Naive thymus-derived CD4-positive, alpha-beta T cell (primary cell): Measurements from ENCODE around the gene TSPAN31. TPM values are rescaled to one million over a fixed set of nuclear protein-coding genes. Genes with fewer than 3 reads are reported as not detected.

Experiments
- ATAC-seq: fragments of 150-1000 bp; cut with Tn5 transposase; 2 replicates; pipeline ENCODE4 v1.10.0; 2021; ENCODE audit warnings: mild to moderate bottlenecking, moderate library complexity
- CTCF ChIA-PET: fragments of 350-600 bp; sonication (Branson Sonifier 250); formaldehyde crosslinking; loops from one replicate; lab custom pipeline; 2021; ENCODE audit warnings: antibody characterized with exemption; lab: Charles Lee
- POLR2A ChIA-PET: fragments of 350-600 bp; sonication (Branson Sonifier 250); formaldehyde crosslinking; loops from one replicate; lab custom pipeline; 2021; ENCODE audit warnings: antibody characterized with exemption, inconsistent platforms; lab: Charles Lee
- DNase-seq, 9 donors: peaks; one replicate each; pipeline versions ENCODE4 v3.0.0 to v3.0.0-alpha.2; 2020 to 2022; ENCODE audit warnings: mixed read lengths in 1 of 9
- H3K27ac ChIP-seq: one replicate; pipeline ENCODE4 v1.7.0; 2013; ENCODE audit warnings: mild to moderate bottlenecking, low read depth, low read length, moderate library complexity
- H3K27me3 ChIP-seq, 2 donors: one replicate each; pipeline ENCODE4 v1.7.0; 2013; ENCODE audit warnings: low read length in 2 of 2, mild to moderate bottlenecking in 2 of 2, moderate library complexity in 2 of 2; ENCODE audit not compliant: control insufficient read depth in 2 of 2, insufficient read depth in 2 of 2
- H3K36me3 ChIP-seq, 3 experiments: 1 replicate in 2 of 3; 2 replicates in 1 of 3; pipeline ENCODE4 v1.7.0; 2013; ENCODE audit warnings: low read length in 3 of 3, mild to moderate bottlenecking in 3 of 3, moderate library complexity in 1 of 3; ENCODE audit not compliant: insufficient read depth in 3 of 3, control insufficient read depth in 2 of 3
- H3K4me1 ChIP-seq, 2 donors: one replicate each; pipeline ENCODE4 v1.7.0; 2013; ENCODE audit warnings: low read length in 2 of 2, mild to moderate bottlenecking in 2 of 2, moderate library complexity in 1 of 2; ENCODE audit not compliant: control insufficient read depth in 2 of 2, insufficient read depth in 2 of 2
- H3K4me3 ChIP-seq: 2 replicates; pipeline ENCODE4 v1.7.0; 2013; ENCODE audit warnings: mild to moderate bottlenecking, low read length
- H3K9me3 ChIP-seq, 3 experiments: 1 replicate in 2 of 3; 2 replicates in 1 of 3; pipeline ENCODE4 v1.7.0; 2013; ENCODE audit warnings: low read length in 3 of 3; ENCODE audit not compliant: control insufficient read depth in 2 of 3
- H3K27ac Mint-ChIP-seq, 9 donors: one replicate each; pipeline ENCODE4 v1.8.0; 2020 to 2022; ENCODE audit warnings: mixed read lengths in 9 of 9, mild to moderate bottlenecking in 8 of 9, moderate library complexity in 5 of 9, inconsistent platforms in 2 of 9
- H3K27me3 Mint-ChIP-seq, 5 donors: one replicate each; pipeline ENCODE4 v1.8.0; 2021 to 2022; ENCODE audit warnings: mixed read lengths in 5 of 5, mild to moderate bottlenecking in 1 of 5
- H3K36me3 Mint-ChIP-seq, 5 donors: one replicate each; pipeline ENCODE4 v1.8.0; 2020 to 2022; ENCODE audit warnings: mixed read lengths in 5 of 5, mild to moderate bottlenecking in 3 of 5, inconsistent platforms in 1 of 5
- H3K4me1 Mint-ChIP-seq, 7 donors: one replicate each; pipeline ENCODE4 v1.8.0; 2020 to 2022; ENCODE audit warnings: mixed read lengths in 7 of 7, mild to moderate bottlenecking in 3 of 7, inconsistent platforms in 1 of 7
- H3K4me3 Mint-ChIP-seq, 10 donors: one replicate each; pipeline ENCODE4 v1.8.0; 2020 to 2022; ENCODE audit warnings: mild to moderate bottlenecking in 10 of 10, mixed read lengths in 10 of 10, moderate library complexity in 6 of 10, inconsistent platforms in 2 of 10
- H3K9me3 Mint-ChIP-seq, 11 donors: one replicate each; pipeline ENCODE4 v1.8.0; 2020 to 2022; ENCODE audit warnings: mixed read lengths in 11 of 11, mild to moderate bottlenecking in 4 of 11, inconsistent platforms in 1 of 11, moderate library complexity in 1 of 11
- intact Hi-C, 2 donors: fragments of 100-400 bp; cut with micrococcal nuclease; formaldehyde crosslinking; loops; one replicate each; pipeline ENCODE4 v1.15.1; 2023
- polyA plus RNA-seq, 2 donors: library from polyadenylated mRNA; unstranded; fragments of 300-500 nt; fragmentation: Illumina TruSeq; gene quantifications; one replicate each; pipeline ENCODE4 v1.2.3, GENCODE V29; 2021
- total RNA-seq, 6 experiments: library from RNA in 5 of 6; stranded (reverse) in 5 of 6; gene quantifications; 1 replicate in 5 of 6; 2 replicates in 1 of 6; pipeline ENCODE4 v1.2.3 and lab custom pipeline; 2021 to 2026

Gene TSPAN31
- total and polyA plus RNA-seq, 7 experiments from 2014 or later = 12.3 to 50.5 (median 23.2) TPM

DNA sequence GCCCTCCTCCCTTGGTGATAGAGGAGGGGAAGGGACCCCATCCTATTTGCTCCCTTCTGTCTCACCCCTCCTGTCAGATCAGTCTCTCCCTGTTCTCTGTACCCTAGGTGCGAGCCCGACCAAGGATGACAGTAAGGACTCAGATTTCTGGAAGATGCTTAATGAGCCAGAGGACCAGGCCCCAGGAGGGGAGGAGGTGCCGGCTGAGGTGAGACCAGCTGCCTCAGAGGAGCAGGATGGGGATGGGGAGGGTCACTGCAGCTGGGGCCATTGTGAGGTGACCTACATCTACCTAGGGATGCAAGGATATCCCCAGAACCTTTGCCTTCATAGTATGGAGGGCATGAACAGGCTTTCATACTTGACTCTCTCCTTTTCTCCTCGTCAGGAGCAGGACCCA, 28.5 kb upstream of the TSPAN31 start:
- CTCF ChIA-PET = interaction anchor here (0.6 kb wide), 1 partner anchor 502 kb away, joined by 3 read pairs; no protein-coding TSS in a partner anchor
- Mint-ChIP-seq H3K27ac (peak overlapping the region in 2 of 9 donors; percentile 8 to 36), H3K9me3 (no peaks in the 10 kb centered on the region), H3K4me3 (no peak overlapping the region), H3K27me3 (no peaks in the 10 kb centered on the region), H3K4me1 (peaks cover 0 to 8% (median 0%) of the 10 kb centered on the region in 7 donors), H3K36me3 (peaks cover 10 to 35% (median 28%) of the 10 kb centered on the region in 5 donors)
- intact Hi-C loops = no loop called here
- H3K4me3 ChIP-seq = no peak overlapping the region
- H3K27me3 ChIP-seq = no peaks in the 10 kb centered on the region
- peaks cover 15 to 80% (median 18%) of the 10 kb centered on the region in 3 experiments for H3K36me3 ChIP-seq
- DNase-seq = no peak
- no peak for ATAC-seq
- H3K9me3 ChIP-seq = no peaks in the 10 kb centered on the region
- POLR2A ChIA-PET = interaction anchor here (1.0 to 1.2 kb wide), 3 partner anchors 9 to 30 kb away, joined by 3 to 4 read pairs (median 3); no protein-coding TSS in a partner anchor
- H3K4me1 ChIP-seq = no peaks in the 10 kb centered on the region
- no peak overlapping the region for H3K27ac ChIP-seq

DNA sequence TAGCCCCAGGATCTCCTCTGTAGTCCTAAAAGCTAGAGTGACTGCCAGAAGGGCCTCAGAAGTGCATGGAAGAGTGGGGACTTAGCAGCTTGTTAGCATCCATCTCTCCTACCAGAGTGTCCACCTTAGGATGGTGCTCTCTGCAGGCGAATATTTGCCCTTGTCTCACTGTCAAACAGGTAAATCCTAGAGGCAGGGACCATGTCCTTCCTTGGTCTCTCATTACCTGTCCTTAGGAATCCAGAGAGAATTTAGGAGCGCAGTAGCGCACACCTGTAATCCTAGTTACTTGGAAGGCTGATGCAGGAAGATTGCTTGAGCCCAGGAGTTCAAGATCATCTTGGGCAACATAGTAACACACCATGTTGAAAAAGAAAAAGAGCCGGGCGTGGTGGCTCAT, 27.7 kb upstream of the TSPAN31 start:
- ATAC-seq = no peak
- no peak overlapping the region for H3K27ac ChIP-seq
- Mint-ChIP-seq H3K4me1 (peaks cover 0 to 15% (median 4%) of the 10 kb centered on the region in 7 donors), H3K27me3 (no peaks in the 10 kb centered on the region), H3K27ac (peak overlapping the region in 1 of 9 donors; percentile 31), H3K9me3 (no peaks in the 10 kb centered on the region), H3K36me3 (peaks cover 10 to 27% (median 20%) of the 10 kb centered on the region in 5 donors), H3K4me3 (no peak overlapping the region)
- no peaks in the 10 kb centered on the region for H3K9me3 ChIP-seq
- POLR2A ChIA-PET = no interaction called here
- H3K4me1 ChIP-seq = no peaks in the 10 kb centered on the region
- no peak for DNase-seq
- intact Hi-C loops = no loop called here
- H3K27me3 ChIP-seq = no peaks in the 10 kb centered on the region
- peaks cover 15 to 81% (median 18%) of the 10 kb centered on the region in 3 experiments for H3K36me3 ChIP-seq
- CTCF ChIA-PET = interaction anchor here (0.6 kb wide), 1 partner anchor 503 kb away, joined by 3 read pairs; no protein-coding TSS in a partner anchor
- H3K4me3 ChIP-seq = no peak overlapping the region

DNA sequence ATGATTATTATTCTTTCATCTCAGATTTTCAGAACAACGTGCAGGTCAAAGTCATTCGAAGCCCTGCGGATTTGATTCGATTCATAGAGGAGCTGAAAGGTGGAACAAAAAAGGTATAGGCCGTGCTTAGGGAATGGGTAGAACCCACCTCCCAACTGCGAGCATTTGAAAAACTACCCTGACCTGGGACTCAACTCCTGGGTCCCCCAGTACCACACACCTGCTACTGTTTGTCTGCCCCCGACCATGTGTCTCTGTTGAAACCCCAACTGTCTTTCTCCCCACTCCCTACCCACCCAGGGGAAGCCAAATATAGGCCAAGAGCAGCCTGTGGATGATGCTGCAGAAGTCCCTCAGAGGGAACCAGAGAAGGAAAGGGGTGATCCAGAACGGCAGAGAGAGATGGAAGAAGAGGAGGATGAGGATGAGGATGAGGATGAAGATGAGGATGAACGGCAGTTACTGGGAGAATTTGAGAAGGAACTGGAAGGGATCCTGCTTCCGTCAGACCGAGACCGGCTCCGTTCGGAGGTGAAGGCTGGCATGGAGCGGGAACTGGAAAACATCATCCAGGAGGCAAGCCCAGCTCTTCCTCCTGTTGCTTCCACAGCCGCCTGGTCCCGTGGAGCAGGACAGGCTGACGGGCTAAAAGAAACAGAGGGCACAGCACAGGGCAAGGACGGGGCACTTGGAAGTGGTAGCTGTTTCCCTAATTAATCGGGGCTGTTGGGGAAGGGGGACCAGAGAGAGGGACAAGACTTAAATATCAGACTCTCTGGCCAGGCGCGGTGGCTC, 26.8 kb upstream of the TSPAN31 start:
- POLR2A ChIA-PET = interaction anchor here (1.0 kb wide), 1 partner anchor 23 kb away, joined by 4 read pairs; no protein-coding TSS in a partner anchor
- Histone ChIP-seq H3K27me3 (no peaks in the 10 kb centered on the region), H3K36me3 (peaks cover 15 to 81% (median 18%) of the 10 kb centered on the region in 3 experiments), H3K9me3 (no peaks in the 10 kb centered on the region), H3K27ac (no peak overlapping the region), H3K4me3 (no peak overlapping the region), H3K4me1 (no peaks in the 10 kb centered on the region)
- CTCF ChIA-PET = interaction anchor here (0.6 kb wide), 1 partner anchor 17 kb away, joined by 4 read pairs; no protein-coding TSS in a partner anchor
- DNase-seq (no peak), ATAC-seq (no peak)
- peak overlapping the region in 5 of 9 donors; percentile 21 to 75 (median 48) for H3K27ac Mint-ChIP-seq
- H3K4me3 Mint-ChIP-seq = no peak overlapping the region
- peaks cover 10 to 26% (median 15%) of the 10 kb centered on the region in 5 donors for H3K36me3 Mint-ChIP-seq
- H3K27me3 Mint-ChIP-seq = no peaks in the 10 kb centered on the region
- H3K9me3 Mint-ChIP-seq = no peaks in the 10 kb centered on the region
- peaks cover 0 to 16% (median 6%) of the 10 kb centered on the region in 7 donors for H3K4me1 Mint-ChIP-seq
- intact Hi-C loops = no loop called here

DNA sequence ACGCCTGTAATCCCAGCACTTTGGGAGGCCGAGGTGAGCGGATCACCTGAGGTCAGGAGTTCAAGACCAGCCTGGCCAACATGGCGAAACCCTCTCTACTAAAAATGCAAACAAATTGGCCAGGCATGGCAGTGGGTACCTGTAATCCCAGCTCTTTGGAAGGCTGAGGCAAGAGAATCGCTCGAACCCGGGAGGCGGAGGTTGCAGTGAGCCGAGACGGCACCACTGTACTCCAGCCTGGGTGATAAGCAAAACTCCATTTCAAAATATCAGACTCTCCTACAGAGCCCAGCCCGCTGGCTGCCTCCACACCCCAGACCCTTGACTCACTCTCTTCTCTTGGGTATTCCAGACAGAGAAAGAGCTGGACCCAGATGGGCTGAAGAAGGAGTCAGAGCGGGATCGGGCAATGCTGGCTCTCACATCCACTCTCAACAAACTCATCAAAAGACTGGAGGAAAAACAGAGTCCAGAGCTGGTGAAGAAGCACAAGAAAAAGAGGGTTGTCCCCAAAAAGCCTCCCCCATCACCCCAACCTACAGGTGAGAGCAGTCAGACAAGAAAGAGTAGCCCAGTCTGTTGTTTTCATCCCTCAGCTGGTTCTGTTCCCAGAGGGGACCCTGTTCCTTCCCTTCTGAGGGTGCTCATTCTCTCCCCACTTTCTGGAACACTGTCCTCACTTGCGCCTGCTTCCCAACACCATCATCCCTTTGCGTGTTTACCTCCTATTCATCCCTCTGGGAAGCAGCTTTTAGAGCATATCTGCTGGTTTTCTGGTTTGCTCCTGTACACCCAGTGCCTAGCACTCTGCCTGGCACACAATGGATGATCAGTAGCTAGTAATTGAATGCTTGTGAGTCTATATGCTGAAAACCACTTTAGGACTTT, 26.0 kb upstream of the TSPAN31 start:
- H3K4me3 Mint-ChIP-seq = no peak overlapping the region
- peaks cover 10 to 26% (median 15%) of the 10 kb centered on the region in 5 donors for H3K36me3 Mint-ChIP-seq
- H3K27ac Mint-ChIP-seq = peak overlapping the region in 7 of 9 donors; percentile 18 to 93 (median 28)

DNA sequence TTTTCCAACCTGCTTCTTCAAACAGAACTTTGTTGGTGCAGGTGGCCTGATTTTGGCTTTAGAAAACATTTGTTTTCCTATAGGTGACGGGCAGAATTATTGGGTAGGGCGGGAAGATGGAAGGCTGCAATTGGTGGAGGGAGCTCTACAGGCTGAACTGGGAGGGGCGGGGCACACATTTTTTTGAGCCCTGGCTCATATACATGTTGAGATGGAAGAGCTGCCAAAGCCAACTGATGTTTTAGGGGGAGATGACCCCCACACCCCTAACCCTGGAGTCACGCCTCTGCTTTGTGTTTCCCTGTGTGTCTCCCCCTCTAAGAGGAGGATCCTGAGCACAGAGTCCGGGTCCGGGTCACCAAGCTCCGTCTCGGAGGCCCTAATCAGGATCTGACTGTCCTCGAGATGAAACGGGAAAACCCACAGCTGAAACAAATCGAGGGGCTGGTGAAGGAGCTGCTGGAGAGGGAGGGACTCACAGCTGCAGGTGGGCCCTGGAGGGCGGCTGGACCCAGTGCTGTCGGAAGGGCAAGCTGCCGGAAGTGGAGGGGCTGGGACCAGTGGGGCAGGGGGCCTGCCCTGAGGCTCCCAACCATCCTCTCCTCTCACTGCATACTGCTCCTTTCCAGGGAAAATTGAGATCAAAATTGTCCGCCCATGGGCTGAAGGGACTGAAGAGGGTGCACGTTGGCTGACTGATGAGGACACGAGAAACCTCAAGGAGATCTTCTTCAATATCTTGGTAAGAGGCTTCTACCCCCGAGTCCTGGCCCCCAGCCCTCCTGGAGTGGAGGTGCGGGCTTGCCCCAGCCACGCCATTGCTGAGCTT, 24.8 kb upstream of the TSPAN31 start:
- no peak overlapping the region for H3K4me3 ChIP-seq
- H3K4me1 ChIP-seq = no peaks in the 10 kb centered on the region
- Mint-ChIP-seq H3K4me1 (peaks cover 5 to 26% (median 16%) of the 10 kb centered on the region in 7 donors), H3K36me3 (peaks cover 10 to 26% (median 15%) of the 10 kb centered on the region in 5 donors), H3K4me3 (no peak overlapping the region), H3K9me3 (no peaks in the 10 kb centered on the region), H3K27ac (peak overlapping the region; percentile 8 to 93 (median 23)), H3K27me3 (no peaks in the 10 kb centered on the region)
- no peaks in the 10 kb centered on the region for H3K27me3 ChIP-seq
- CTCF ChIA-PET = interaction anchor here (0.6 kb wide), 1 partner anchor 465 kb away, joined by 4 read pairs; no protein-coding TSS in a partner anchor
- no peak overlapping the region for H3K27ac ChIP-seq
- POLR2A ChIA-PET = interaction anchor here (1.0 kb wide), 1 partner anchor 19 kb away, joined by 3 read pairs; no protein-coding TSS in a partner anchor
- DNase-seq (no peak), ATAC-seq (no peak)
- intact Hi-C loops = no loop called here
- H3K9me3 ChIP-seq = no peaks in the 10 kb centered on the region
- peaks cover 15 to 65% (median 18%) of the 10 kb centered on the region in 3 experiments for H3K36me3 ChIP-seq

More for the DNA sequence above, 26.0 kb upstream of the TSPAN31 start:
- H3K27me3 Mint-ChIP-seq = no peaks in the 10 kb centered on the region
- Histone ChIP-seq H3K27ac (no peak overlapping the region), H3K9me3 (no peaks in the 10 kb centered on the region), H3K36me3 (peaks cover 15 to 72% (median 18%) of the 10 kb centered on the region in 3 experiments), H3K27me3 (no peaks in the 10 kb centered on the region), H3K4me3 (no peak overlapping the region), H3K4me1 (no peaks in the 10 kb centered on the region)
- peaks cover 2 to 19% (median 11%) of the 10 kb centered on the region in 7 donors for H3K4me1 Mint-ChIP-seq
- ATAC-seq (no peak), DNase-seq (no peak)
- ChIA-PET CTCF (no interaction called here), POLR2A (interaction anchor here (0.7 to 1.0 kb wide), 2 partner anchors 22 to 23 kb away, joined by 3 to 4 read pairs; no protein-coding TSS in a partner anchor)
- intact Hi-C loops = no loop called here
- no peaks in the 10 kb centered on the region for H3K9me3 Mint-ChIP-seq
